ENCODE data around the gene NFASC.

Gene NFASC

DNA sequence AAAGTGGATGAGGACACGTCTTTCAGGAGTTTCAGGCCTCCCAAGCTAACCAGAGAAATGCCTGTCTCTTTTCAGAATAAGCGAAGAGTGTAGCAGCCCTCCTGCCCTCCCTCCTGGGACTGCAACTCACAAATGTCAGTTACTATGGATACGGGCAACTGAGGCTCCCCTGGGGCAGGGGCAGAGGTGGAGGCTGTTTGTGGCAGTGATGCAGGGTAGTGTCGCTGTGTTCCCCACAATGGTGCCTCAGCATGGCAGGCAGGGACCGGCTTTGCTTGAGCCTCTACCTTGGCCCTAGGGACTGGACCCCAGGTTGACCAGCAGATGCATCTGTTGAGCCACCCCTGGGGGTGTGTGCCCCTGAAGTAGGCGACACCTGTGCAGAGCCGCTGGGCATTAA, 10.2 kb downstream of the NFASC start:
- TF ChIP-seq, protein P1, sequence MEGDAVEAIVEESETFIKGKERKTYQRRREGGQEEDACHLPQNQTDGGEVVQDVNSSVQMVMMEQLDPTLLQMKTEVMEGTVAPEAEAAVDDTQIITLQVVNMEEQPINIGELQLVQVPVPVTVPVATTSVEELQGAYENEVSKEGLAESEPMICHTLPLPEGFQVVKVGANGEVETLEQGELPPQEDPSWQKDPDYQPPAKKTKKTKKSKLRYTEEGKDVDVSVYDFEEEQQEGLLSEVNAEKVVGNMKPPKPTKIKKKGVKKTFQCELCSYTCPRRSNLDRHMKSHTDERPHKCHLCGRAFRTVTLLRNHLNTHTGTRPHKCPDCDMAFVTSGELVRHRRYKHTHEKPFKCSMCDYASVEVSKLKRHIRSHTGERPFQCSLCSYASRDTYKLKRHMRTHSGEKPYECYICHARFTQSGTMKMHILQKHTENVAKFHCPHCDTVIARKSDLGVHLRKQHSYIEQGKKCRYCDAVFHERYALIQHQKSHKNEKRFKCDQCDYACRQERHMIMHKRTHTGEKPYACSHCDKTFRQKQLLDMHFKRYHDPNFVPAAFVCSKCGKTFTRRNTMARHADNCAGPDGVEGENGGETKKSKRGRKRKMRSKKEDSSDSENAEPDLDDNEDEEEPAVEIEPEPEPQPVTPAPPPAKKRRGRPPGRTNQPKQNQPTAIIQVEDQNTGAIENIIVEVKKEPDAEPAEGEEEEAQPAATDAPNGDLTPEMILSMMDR (IDR thresholded peaks at IDR 0.05; ENCODE audit: low read length): no peak
- TF ChIP-seq EZH2 (optimal IDR thresholded peaks at IDR 0.05; ENCODE audit: low read depth, low read length): no peak
- TF ChIP-seq EZH2phosphoT487 (IDR thresholded peaks at IDR 0.05; ENCODE audit: low read length): no peak
- Histone ChIP-seq H3K4me2 (ENCODE audit: low read depth, low read length) (no peak overlapping the region), H2AFZ (ENCODE audit: low read length) (no peak overlapping the region), H3K36me3 (replicated peaks; ENCODE audit: insufficient read depth, low read length) (no peaks in the 10 kb centered on the region), H3K9me2 (replicated peaks; ENCODE audit: insufficient read depth, low read length) (no peaks in the 10 kb centered on the region), H3K9ac (ENCODE audit: low read length) (no peak overlapping the region), H4K20me1 (ENCODE audit: insufficient read depth, low read length) (no peaks in the 10 kb centered on the region), H3F3A (ENCODE audit: insufficient read depth, low read length) (no peaks in the 10 kb centered on the region), H3K27me3 (replicated peaks; ENCODE audit: insufficient read depth, low read length) (no peaks in the 10 kb centered on the region), H3K27ac (ENCODE audit: low read length) (no peak overlapping the region), H3K4me3 (ENCODE audit: low read length) (no peak overlapping the region), H3K9me3 (replicated peaks; ENCODE audit: insufficient read depth, low read length) (no peaks in the 10 kb centered on the region), H3K79me2 (ENCODE audit: low read length) (no peaks in the 10 kb centered on the region), H3K4me1 (ENCODE audit: low read length) (no peaks in the 10 kb centered on the region)
- DNase-seq: no peak

- Histone ChIP-seq H2AFZ (ENCODE audit: low read length) (no peak overlapping the region), H3K27ac (ENCODE audit: low read length) (no peak overlapping the region), H3F3A (ENCODE audit: insufficient read depth, low read length) (no peaks in the 10 kb centered on the region), H3K9ac (ENCODE audit: low read length) (no peak overlapping the region), H3K79me2 (ENCODE audit: low read length) (no peaks in the 10 kb centered on the region), H3K27me3 (replicated peaks; ENCODE audit: insufficient read depth, low read length) (no peaks in the 10 kb centered on the region), H3K4me1 (ENCODE audit: low read length) (no peaks in the 10 kb centered on the region), H3K4me2 (ENCODE audit: low read depth, low read length) (no peak overlapping the region), H3K36me3 (replicated peaks; ENCODE audit: insufficient read depth, low read length) (no peaks in the 10 kb centered on the region), H4K20me1 (ENCODE audit: insufficient read depth, low read length) (no peaks in the 10 kb centered on the region), H3K4me3 (ENCODE audit: low read length) (no peak overlapping the region), H3K9me3 (replicated peaks; ENCODE audit: insufficient read depth, low read length) (no peaks in the 10 kb centered on the region), H3K9me2 (replicated peaks; ENCODE audit: insufficient read depth, low read length) (no peaks in the 10 kb centered on the region)
- DNase-seq: no peak
- no peak for TF ChIP-seq EZH2phosphoT487 (IDR thresholded peaks at IDR 0.05; ENCODE audit: low read length)
- no peak for TF ChIP-seq EZH2 (optimal IDR thresholded peaks at IDR 0.05; ENCODE audit: low read depth, low read length)
- TF ChIP-seq, protein P1 (IDR thresholded peaks at IDR 0.05; ENCODE audit: low read length): no peak
Observed at GRCh38 chr1:204882479-204882878, 11.8 kb downstream of the NFASC start.

GRCh38 chr1:204883405-204883804, 12.7 kb downstream of the NFASC start:
- TF ChIP-seq EZH2 (optimal IDR thresholded peaks at IDR 0.05; ENCODE audit: low read depth, low read length) (no peak), EZH2phosphoT487 (IDR thresholded peaks at IDR 0.05; ENCODE audit: low read length) (no peak)
- TF ChIP-seq, protein P1 (IDR thresholded peaks at IDR 0.05; ENCODE audit: low read length): no peak
- Histone ChIP-seq H3K9me3 (replicated peaks; ENCODE audit: insufficient read depth, low read length) (no peaks in the 10 kb centered on the region), H3K27me3 (replicated peaks; ENCODE audit: insufficient read depth, low read length) (no peaks in the 10 kb centered on the region), H3K79me2 (ENCODE audit: low read length) (no peaks in the 10 kb centered on the region), H3K4me3 (ENCODE audit: low read length) (no peak overlapping the region), H3K36me3 (replicated peaks; ENCODE audit: insufficient read depth, low read length) (no peaks in the 10 kb centered on the region), H3K4me2 (ENCODE audit: low read depth, low read length) (no peak overlapping the region), H3F3A (ENCODE audit: insufficient read depth, low read length) (no peaks in the 10 kb centered on the region), H2AFZ (ENCODE audit: low read length) (no peak overlapping the region), H4K20me1 (ENCODE audit: insufficient read depth, low read length) (no peaks in the 10 kb centered on the region), H3K9me2 (replicated peaks; ENCODE audit: insufficient read depth, low read length) (no peaks in the 10 kb centered on the region), H3K4me1 (ENCODE audit: low read length) (no peaks in the 10 kb centered on the region), H3K9ac (ENCODE audit: low read length) (no peak overlapping the region), H3K27ac (ENCODE audit: low read length) (no peak overlapping the region)
- DNase-seq: no peak

Data from MM.1S (cell line).